Suprapubic skin (tissue), 3 donors: ENCODE measurements around the gene OVOL2.

Experiments
- CTCF ChIP-seq, 2 donors: fragments of 200-600 bp in 1 of 2; fragments of 450-650 bp in 1 of 2; sonication (generic) in 1 of 2; IDR thresholded peaks; one replicate each; pipeline ENCODE4 v1.5.1; 2016 to 2019; ENCODE audit warnings: antibody characterized with exemption in 2 of 2, mild to moderate bottlenecking in 1 of 2, moderate library complexity in 1 of 2
- EP300 ChIP-seq: sonication (generic); formaldehyde crosslinking; IDR thresholded peaks from one replicate; pipeline ENCODE4 v1.6.1; 2017; ENCODE audit warnings: antibody characterized with exemption
- POLR2A ChIP-seq, 2 donors: fragments of 450-650 bp; IDR thresholded peaks; one replicate each; pipeline ENCODE4 v1.6.1; 2017; ENCODE audit warnings: antibody characterized with exemption in 2 of 2, mild to moderate bottlenecking in 2 of 2, moderate library complexity in 2 of 2

- TF ChIP-seq CTCF (IDR thresholded peaks at IDR 0.05) (no peak), EP300 (no peak), POLR2A (IDR thresholded peaks at IDR 0.05) (no peak)
These were observed 69.7 kb downstream of the OVOL2 start for GRCh38 chr20:17987988-17988387.
